ENCODE results near the gene CEACAM3. TPM values are rescaled to one million over a fixed set of nuclear protein-coding genes. Genes with fewer than 3 reads are reported as not detected.
A peak's percentile ranks its signal among the peaks of the same experiment; 100 is the strongest.
"Not testable (repeated sequence)": the region's sequence is repeated elsewhere in the genome, so short reads cannot be mapped to it uniquely, and the experiment has no call there.

Gene CEACAM3
- total RNA-seq, 1 donor from 2014 or later, result 1.2 TPM

DNA sequence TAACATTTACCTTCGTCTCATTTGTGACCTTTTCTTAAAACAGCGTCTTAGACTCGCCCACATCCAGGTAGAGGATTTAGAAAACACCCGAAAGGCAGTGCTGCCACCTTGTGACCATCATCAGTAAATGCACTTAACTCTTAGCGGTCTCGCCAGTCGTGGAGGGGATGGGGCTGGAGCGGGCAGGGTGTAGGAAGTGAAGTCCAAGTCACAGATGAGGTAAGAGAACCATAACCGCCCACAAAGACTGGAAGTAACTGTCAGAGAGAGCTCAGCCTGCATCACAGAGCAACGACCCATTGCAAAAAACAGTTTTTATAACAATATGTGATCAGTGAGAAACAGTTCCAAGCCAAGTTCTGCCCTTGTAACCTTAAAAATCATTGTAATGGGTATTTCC is 10.7 kb upstream of the CEACAM3 start:
- no peak overlapping the region for H3K27ac ChIP-seq
- TF ChIP-seq, protein P1, sequence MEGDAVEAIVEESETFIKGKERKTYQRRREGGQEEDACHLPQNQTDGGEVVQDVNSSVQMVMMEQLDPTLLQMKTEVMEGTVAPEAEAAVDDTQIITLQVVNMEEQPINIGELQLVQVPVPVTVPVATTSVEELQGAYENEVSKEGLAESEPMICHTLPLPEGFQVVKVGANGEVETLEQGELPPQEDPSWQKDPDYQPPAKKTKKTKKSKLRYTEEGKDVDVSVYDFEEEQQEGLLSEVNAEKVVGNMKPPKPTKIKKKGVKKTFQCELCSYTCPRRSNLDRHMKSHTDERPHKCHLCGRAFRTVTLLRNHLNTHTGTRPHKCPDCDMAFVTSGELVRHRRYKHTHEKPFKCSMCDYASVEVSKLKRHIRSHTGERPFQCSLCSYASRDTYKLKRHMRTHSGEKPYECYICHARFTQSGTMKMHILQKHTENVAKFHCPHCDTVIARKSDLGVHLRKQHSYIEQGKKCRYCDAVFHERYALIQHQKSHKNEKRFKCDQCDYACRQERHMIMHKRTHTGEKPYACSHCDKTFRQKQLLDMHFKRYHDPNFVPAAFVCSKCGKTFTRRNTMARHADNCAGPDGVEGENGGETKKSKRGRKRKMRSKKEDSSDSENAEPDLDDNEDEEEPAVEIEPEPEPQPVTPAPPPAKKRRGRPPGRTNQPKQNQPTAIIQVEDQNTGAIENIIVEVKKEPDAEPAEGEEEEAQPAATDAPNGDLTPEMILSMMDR (IDR thresholded peaks at IDR 0.05), result peak; percentile 75
- peak; percentile 96 for ATAC-seq

DNA sequence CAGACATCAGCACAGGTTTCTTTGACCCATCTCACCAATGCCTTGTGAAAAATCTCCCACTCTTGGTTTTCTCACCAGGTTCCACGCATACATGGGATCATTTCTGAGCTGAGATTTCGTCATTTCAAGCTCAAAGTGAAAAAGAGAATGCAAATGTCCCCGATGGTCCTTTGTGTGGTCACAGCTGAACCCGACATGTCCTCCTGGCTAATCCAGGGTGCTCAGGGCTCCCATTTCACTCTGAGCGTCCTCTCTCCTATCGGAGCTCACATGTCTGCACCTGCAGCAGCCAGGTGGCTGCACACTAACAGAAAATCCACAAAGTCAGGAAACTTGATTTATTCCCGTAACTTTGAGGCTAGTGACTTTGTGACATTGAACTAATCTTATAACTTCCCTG is 9.3 kb upstream of the CEACAM3 start:
- intact Hi-C loops (cut with DNase I), result no loop called here
- H3K4me1 ChIP-seq, result peaks cover 10% of the 10 kb centered on the region
- TF ChIP-seq, protein P1 (IDR thresholded peaks at IDR 0.05), result no peak
- H3K9me3 ChIP-seq, result no peaks in the 10 kb centered on the region
- DNase-seq (no peak), ATAC-seq (no peak)
- no peak overlapping the region for H3K4me3 ChIP-seq
- peaks cover 12% of the 10 kb centered on the region for H3K27me3 ChIP-seq
- H3K36me3 ChIP-seq, result no peaks in the 10 kb centered on the region
- H3K27ac ChIP-seq, result no peak overlapping the region

More for the DNA sequence above, 10.7 kb upstream of the CEACAM3 start:
- H3K9me3 ChIP-seq, result no peaks in the 10 kb centered on the region
- peaks cover 12% of the 10 kb centered on the region for H3K27me3 ChIP-seq
- H3K4me1 ChIP-seq, result peaks cover 10% of the 10 kb centered on the region
- H3K4me3 ChIP-seq, result no peak overlapping the region
- no peaks in the 10 kb centered on the region for H3K36me3 ChIP-seq
- intact Hi-C loops (cut with DNase I), result no loop called here
- DNase-seq, result peak; percentile 81

DNA sequence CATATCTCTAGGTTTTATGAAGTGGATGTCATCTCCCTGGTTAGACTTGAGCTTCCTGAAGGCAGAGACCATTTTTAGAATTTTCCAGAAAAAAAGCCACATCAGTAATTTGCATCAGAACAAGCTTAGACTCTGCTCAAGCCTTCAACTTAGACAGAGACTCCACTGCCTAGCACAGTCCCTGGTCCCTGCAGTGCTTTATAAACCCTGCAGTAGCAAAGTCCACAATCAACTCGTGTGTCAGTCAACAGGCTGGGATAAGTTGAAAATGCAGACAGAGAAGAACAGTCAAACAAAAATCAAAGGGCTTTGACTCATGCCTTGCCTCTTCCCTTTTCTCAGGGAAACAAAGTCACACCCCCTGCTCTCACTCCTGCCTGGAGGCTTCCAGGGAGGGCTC is 7.9 kb upstream of the CEACAM3 start:
- H3K27ac ChIP-seq; DNase-seq; H3K36me3 ChIP-seq; intact Hi-C loops (cut with DNase I); H3K4me3 ChIP-seq; ATAC-seq; H3K9me3 ChIP-seq; H3K4me1 ChIP-seq: not testable (repeated sequence)
- H3K27me3 ChIP-seq, result peaks cover 12% of the 10 kb centered on the region

DNA sequence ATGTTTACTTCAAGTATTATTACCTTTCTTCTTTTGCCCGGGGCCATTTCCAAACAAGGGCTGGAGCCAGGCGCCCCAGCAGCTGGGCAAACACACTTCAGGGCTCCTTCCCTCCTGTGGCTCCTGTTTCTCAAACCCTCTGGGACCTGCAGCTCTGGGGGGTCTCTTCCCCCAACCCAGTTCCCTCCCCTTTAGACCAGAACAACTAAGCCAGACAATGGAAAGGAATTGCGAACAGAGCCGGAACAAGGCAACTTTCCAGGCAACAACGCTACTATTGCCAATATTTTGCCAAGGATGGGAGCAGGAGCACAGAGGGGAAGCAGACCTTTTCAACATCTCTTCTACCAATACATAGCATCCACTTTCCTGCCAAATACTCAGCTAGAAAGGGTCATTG is 7.3 kb upstream of the CEACAM3 start:
- DNase-seq; H3K4me1 ChIP-seq; intact Hi-C loops (cut with DNase I); H3K36me3 ChIP-seq; H3K27ac ChIP-seq; ATAC-seq; H3K4me3 ChIP-seq; H3K9me3 ChIP-seq: not testable (repeated sequence)
- H3K27me3 ChIP-seq, result peaks cover 12% of the 10 kb centered on the region

DNA sequence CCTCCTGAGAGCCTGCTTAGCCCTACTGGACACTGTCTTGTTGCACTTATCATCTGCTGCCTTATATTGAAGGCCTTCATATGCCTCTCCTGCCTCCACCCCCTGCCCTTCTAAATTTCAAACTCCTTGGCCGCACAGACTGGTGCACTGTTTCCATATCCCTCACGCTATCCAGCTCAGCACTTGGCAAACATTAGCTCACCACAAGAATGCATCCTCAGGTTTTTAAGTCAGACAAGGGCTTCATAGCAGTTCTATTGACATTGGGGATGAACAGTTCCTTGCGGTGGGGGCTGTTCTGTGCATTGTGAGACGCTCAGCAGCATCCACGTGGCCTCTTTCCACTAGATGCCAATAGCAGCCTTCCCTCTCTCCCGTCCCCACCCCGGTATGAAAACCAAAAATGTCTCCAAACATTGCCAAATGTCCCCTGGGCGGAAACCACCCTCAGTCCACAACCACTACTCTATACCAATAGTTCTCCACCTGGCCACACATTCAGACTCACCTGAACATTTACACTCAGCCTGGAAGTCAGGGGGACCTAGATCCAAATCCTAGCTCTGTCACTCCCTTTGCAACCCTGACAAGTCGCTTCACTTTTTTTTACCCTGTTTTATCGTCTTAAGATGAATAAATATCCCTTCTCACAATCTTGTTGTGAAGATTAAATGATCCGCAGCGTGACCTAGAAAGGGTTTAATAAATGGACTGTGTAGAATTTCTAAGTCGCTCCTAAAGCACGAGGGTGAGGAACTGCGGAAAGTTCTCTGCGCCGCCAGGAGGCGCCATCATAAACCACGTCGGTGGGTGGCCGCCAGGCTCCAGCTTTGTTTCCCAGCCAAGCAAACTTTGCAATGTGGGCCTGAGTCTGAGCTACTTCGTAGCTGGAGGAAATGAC is 3.6 kb upstream of the CEACAM3 start:
- TF ChIP-seq, protein P1 (IDR thresholded peaks at IDR 0.05), result peak; percentile 65
- Histone ChIP-seq H3K27me3 (no peaks in the 10 kb centered on the region), H3K36me3 (no peaks in the 10 kb centered on the region), H3K4me1 (no peaks in the 10 kb centered on the region), H3K27ac (peak overlapping the region; percentile 24), H3K4me3 (no peak overlapping the region), H3K9me3 (no peaks in the 10 kb centered on the region)
- ATAC-seq (peak; percentile 83), DNase-seq (peak; percentile 84)
- intact Hi-C loops (cut with DNase I), result no loop called here

DNA sequence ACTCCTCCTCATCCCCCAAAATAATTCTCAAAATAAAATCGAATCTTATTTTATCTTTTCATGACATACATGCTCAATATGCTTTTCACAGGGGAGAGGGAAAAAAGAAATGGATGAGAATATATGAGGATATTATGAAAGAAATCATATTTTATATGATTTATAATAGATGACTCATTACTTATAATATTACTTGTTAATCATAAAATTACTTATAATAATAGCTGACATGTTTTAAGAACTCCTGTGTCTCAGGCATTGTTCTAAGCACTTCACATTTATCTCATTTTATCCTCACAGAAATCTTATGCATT is 3.0 kb upstream of the CEACAM3 start:
- DNase-seq (no peak), ATAC-seq (no peak)
- peak overlapping the region; percentile 24 for H3K27ac ChIP-seq
- TF ChIP-seq, protein P1 (IDR thresholded peaks at IDR 0.05), result no peak
- H3K4me1 ChIP-seq, result no peaks in the 10 kb centered on the region
- no peaks in the 10 kb centered on the region for H3K36me3 ChIP-seq
- no peak overlapping the region for H3K4me3 ChIP-seq
- H3K27me3 ChIP-seq, result no peaks in the 10 kb centered on the region
- intact Hi-C loops (cut with DNase I), result no loop called here
- H3K9me3 ChIP-seq, result no peaks in the 10 kb centered on the region

Measured in upper lobe of right lung (tissue), 1 donor.